ENCODE results near the gene WNT7B. TPM values are rescaled to one million over a fixed set of nuclear protein-coding genes. Genes with fewer than 3 reads are reported as not detected.

Gene WNT7B
- total RNA-seq (1 to 10 TPM; 1.3 to 1.9 TPM), polyA plus RNA-seq (ENCODE audit: insufficient read depth, low read depth, low replicate concordance) (0.65 TPM)
- long read RNA-seq, donor 1 = 0 reads
- long read RNA-seq, donor 2 = 0 reads

- Histone ChIP-seq H3K9me3 (no peaks in the 10 kb centered on the region), H3K27ac (no peak within 1 kb of the TSS), H3K4me1 (peaks cover 5% of the 10 kb centered on the region), H3K4me3 (peak within 1 kb of the TSS in 1 of 2 donors; percentile 23), H3K27me3 (peaks cover 5% of the 10 kb centered on the region), H3K36me3 (ENCODE audit: low read depth, missing control alignments) (no peaks in the 10 kb centered on the region)
- no peak for DNase-seq
- intact Hi-C loops (cut with DNase I; ENCODE audit: low total_unique reads) = no loop called here
- TF ChIP-seq, protein P1, sequence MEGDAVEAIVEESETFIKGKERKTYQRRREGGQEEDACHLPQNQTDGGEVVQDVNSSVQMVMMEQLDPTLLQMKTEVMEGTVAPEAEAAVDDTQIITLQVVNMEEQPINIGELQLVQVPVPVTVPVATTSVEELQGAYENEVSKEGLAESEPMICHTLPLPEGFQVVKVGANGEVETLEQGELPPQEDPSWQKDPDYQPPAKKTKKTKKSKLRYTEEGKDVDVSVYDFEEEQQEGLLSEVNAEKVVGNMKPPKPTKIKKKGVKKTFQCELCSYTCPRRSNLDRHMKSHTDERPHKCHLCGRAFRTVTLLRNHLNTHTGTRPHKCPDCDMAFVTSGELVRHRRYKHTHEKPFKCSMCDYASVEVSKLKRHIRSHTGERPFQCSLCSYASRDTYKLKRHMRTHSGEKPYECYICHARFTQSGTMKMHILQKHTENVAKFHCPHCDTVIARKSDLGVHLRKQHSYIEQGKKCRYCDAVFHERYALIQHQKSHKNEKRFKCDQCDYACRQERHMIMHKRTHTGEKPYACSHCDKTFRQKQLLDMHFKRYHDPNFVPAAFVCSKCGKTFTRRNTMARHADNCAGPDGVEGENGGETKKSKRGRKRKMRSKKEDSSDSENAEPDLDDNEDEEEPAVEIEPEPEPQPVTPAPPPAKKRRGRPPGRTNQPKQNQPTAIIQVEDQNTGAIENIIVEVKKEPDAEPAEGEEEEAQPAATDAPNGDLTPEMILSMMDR (IDR thresholded peaks at IDR 0.05) = no peak
- no peak for TF ChIP-seq POLR2A (IDR thresholded peaks at IDR 0.05)
- 0% methylated on average over 32 of the region's 49 CpGs; no CpG with 5 or more reads in 1 of the 2 donors for WGBS, 2 donors
Measured at GRCh38 chr22:45977003-45977411, at the start of gene WNT7B. Gene WNT7B, minus strand, starts transcription at chr22:45977162. Its CDS starts 408 bp downstream, at chr22:45976754.

DNA sequence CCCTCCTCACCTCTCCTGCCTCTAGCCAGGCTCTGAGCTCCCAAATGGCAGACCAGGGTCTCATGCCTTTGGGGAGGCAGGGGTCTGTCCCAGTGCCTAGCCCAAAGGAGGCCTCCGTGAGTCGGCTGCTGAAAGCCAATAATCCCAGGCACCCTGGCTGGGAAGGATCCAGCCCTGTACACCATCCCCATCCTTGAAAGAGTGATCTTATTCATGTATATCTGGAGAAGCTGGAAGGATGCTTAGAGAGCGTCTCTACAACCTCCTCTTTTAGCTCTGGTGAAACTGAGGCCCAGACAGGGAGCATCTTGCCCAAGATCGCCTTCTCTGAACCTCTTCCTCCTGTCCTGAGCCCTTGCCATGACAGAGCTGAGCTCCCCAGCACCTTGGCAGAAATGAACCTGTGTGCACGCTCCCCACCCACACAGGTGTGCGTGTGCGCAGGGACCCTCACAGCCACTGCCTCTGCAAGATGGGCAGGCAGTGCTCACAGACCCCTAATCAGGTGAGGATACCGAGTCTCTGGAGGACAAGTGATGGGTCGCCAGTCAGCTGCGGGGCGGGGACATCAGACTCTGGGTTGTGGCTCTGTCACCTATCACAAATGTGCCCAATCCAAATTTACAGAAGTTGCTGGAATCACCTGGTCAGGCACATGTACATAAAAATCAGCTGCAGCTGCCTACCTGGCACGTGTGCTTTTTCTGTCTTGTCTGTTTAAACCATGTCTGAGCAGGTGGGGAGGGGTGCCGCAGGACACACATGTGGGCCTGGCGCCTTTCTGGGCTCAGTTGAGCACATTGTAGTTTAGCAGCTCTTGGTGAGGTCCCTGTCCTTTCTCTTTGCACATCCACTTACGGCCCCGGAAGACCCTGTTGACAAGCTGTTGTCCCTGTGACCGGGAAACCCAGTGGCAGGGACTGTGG lies 49.3 kb upstream of the WNT7B start:
- TF ChIP-seq, protein P1 (IDR thresholded peaks at IDR 0.05) = no peak
- no peak for TF ChIP-seq POLR2A (IDR thresholded peaks at IDR 0.05)
- DNase-seq = no peak
- no peak overlapping the region for H3K4me3 ChIP-seq

DNA sequence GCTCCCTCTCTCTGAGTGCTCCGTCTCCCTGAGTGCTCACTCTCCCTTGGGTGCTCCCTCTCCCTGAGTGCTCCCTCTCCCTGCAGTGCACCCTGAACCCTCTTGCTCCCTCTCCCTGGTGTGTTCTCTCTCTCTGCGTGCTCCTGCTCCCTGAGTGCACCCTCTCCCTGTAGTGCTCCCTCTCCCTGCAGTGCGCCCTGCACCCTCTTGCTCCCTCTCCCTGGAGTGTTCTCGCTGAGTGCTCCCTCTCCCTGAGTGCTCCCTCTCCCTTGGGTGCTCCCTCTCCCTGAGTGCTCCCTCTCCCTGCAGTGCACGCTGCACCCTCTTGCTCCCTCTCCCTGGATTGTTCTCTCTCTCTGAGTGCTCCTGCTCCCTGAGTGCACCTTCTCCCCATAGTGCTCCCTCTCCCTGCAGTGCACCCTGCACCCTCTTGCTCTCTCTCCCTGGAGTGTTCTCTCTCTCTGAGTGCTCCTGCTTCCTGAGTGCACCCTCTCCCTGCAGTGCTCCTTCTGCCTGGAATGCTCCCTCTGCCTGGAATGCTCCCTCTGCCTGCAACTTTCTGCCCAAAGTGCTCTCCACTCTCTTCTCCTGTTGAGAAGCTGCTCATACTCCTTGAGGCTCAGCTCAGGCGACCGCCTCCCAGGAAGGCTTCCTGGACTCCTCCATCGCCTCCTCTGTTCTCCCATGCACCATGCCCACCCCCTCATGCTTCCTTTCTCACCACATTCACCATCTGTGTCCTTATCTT lies 48.4 kb upstream of the WNT7B start:
- Histone ChIP-seq H3K27ac (no peak overlapping the region), H3K36me3 (ENCODE audit: low read depth, missing control alignments) (no peaks in the 10 kb centered on the region), H3K4me3 (no peak overlapping the region), H3K4me1 (peaks cover 10% of the 10 kb centered on the region), H3K9me3 (no peaks in the 10 kb centered on the region), H3K27me3 (no peaks in the 10 kb centered on the region)
- no peak for TF ChIP-seq POLR2A (IDR thresholded peaks at IDR 0.05)
- TF ChIP-seq, protein P1 (IDR thresholded peaks at IDR 0.05) = no peak
- DNase-seq = no peak
- 86 to 88% methylated on average over 8 of the region's 8 CpGs for WGBS, 2 donors
- intact Hi-C loops (cut with DNase I; ENCODE audit: low total_unique reads) = no loop called here

More for the DNA sequence above, 49.3 kb upstream of the WNT7B start:
- Histone ChIP-seq H3K9me3 (no peaks in the 10 kb centered on the region), H3K27me3 (no peaks in the 10 kb centered on the region), H3K36me3 (ENCODE audit: low read depth, missing control alignments) (no peaks in the 10 kb centered on the region), H3K4me1 (peaks cover 10% of the 10 kb centered on the region), H3K27ac (peak overlapping the region in 1 of 2 donors; percentile 76)
- WGBS, 2 donors = 66 to 89% methylated on average over 17 of the region's 17 CpGs
- intact Hi-C loops (cut with DNase I; ENCODE audit: low total_unique reads) = no loop called here

GRCh38 chr22:46024136-46024840 lies 47.3 kb upstream of the WNT7B start:
- 90 to 96% methylated on average over 4 of the region's 4 CpGs for WGBS, 2 donors
- Histone ChIP-seq H3K36me3 (ENCODE audit: low read depth, missing control alignments) (no peaks in the 10 kb centered on the region), H3K27ac (no peak overlapping the region), H3K27me3 (no peaks in the 10 kb centered on the region), H3K4me3 (no peak overlapping the region), H3K9me3 (no peaks in the 10 kb centered on the region), H3K4me1 (peaks cover 10% of the 10 kb centered on the region)
- TF ChIP-seq, protein P1 (IDR thresholded peaks at IDR 0.05) = no peak
- no peak for TF ChIP-seq POLR2A (IDR thresholded peaks at IDR 0.05)
- no peak for DNase-seq
- intact Hi-C loops (cut with DNase I; ENCODE audit: low total_unique reads) = no loop called here

Data from testis (tissue), 5 donors.